Gastrocnemius medialis (tissue), 4 donors: ENCODE results near the gene ZNF516.

Experiments
- POLR2A ChIP-seq, 2 donors: fragments of 450-650 bp; IDR thresholded peaks; one replicate each; pipeline ENCODE4 v1.6.1; 2017; ENCODE audit warnings: antibody characterized with exemption in 2 of 2, mild to moderate bottlenecking in 2 of 2, moderate library complexity in 2 of 2
- TF ChIP-seq, protein P1 (sequence below), 5 experiments: fragments of 450-650 bp in 3 of 5; fragments of 200-600 bp in 2 of 5; sonication (generic) in 2 of 5; IDR thresholded peaks in 4 of 5; conservative IDR thresholded peaks in 1 of 5; 1 replicate in 4 of 5; 2 replicates in 1 of 5; pipeline ENCODE4 v1.5.1; 2016 to 2019; ENCODE audit warnings: antibody characterized with exemption in 5 of 5, mild to moderate bottlenecking in 3 of 5, moderate library complexity in 3 of 5

DNA sequence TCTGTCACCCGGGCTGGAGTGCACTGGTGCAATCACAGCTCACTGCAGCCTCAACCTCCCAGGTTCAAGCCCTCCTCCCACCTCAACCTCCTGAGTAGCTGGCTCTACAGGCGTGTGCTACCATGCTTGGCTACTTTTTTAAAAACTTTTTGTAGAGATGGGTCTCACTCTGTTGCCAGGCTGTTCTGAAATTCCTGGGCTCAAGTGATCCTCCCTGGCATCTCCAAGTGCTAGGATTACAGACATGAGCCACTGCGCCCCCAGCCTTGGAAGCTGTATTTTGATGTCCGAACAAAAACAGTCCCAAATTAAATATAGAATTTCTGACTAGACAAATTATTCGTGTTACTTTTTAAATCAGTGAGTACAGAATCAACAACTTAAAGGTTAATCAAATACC lies 97.4 kb downstream of the ZNF516 start:
- TF ChIP-seq POLR2A (IDR thresholded peaks at IDR 0.05): no peak
- TF ChIP-seq, protein P1, sequence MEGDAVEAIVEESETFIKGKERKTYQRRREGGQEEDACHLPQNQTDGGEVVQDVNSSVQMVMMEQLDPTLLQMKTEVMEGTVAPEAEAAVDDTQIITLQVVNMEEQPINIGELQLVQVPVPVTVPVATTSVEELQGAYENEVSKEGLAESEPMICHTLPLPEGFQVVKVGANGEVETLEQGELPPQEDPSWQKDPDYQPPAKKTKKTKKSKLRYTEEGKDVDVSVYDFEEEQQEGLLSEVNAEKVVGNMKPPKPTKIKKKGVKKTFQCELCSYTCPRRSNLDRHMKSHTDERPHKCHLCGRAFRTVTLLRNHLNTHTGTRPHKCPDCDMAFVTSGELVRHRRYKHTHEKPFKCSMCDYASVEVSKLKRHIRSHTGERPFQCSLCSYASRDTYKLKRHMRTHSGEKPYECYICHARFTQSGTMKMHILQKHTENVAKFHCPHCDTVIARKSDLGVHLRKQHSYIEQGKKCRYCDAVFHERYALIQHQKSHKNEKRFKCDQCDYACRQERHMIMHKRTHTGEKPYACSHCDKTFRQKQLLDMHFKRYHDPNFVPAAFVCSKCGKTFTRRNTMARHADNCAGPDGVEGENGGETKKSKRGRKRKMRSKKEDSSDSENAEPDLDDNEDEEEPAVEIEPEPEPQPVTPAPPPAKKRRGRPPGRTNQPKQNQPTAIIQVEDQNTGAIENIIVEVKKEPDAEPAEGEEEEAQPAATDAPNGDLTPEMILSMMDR (IDR thresholded peaks at IDR 0.05 in 4 of 5, conservative IDR thresholded peaks at IDR 0.05 in 1 of 5): no peak
